Rectal smooth muscle tissue (tissue), 1 donor: Measurements from ENCODE around the gene C19orf67.
A peak's percentile ranks its signal among the peaks of the same experiment; 100 is the strongest.

Source experiments
- H3K27ac ChIP-seq: one replicate; pipeline ENCODE4 v1.7.0; 2013; ENCODE audit warnings: low read depth, low read length, inconsistent platforms
- H3K27me3 ChIP-seq: one replicate; pipeline ENCODE4 v1.7.0; 2013; ENCODE audit warnings: low read length; ENCODE audit not compliant: control insufficient read depth, insufficient read depth
- H3K36me3 ChIP-seq: one replicate; pipeline ENCODE4 v1.7.0; 2013; ENCODE audit warnings: low read length; ENCODE audit not compliant: control insufficient read depth, insufficient read depth
- H3K4me1 ChIP-seq: one replicate; pipeline ENCODE4 v1.7.0; 2013; ENCODE audit warnings: low read length; ENCODE audit not compliant: control insufficient read depth, insufficient read depth
- H3K4me3 ChIP-seq: one replicate; pipeline ENCODE4 v1.7.0; 2013; ENCODE audit warnings: low read length
- H3K9ac ChIP-seq: one replicate; pipeline ENCODE4 v1.7.0; 2013; ENCODE audit warnings: low read length

C19orf67 gene

DNA sequence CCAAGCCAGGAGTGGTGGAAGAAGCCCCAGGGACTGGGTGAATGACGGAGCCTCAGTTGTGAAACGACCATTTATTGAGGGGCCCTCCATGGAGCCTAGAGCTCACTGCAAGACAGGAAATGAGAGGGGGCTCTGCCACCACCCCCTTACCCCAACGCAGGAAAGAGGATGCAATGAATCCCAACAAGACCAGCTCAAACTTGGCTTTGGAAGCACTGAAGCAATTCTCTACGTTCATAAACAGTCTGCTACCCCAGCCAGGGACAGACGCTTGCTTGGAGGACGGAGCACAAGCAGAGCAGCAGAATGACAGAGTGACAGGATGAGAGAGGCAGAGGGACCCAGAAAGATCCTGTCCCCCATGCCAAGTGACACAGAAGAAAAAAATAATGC, 30.9 kb upstream of the C19orf67 start:
- H3K27me3 ChIP-seq = no peaks in the 10 kb centered on the region
- peak overlapping the region; percentile 28 for H3K27ac ChIP-seq
- peak overlapping the region; percentile 13 for H3K9ac ChIP-seq
- peaks cover 33% of the 10 kb centered on the region for H3K4me1 ChIP-seq
- peak overlapping the region; percentile 74 for H3K4me3 ChIP-seq
- H3K36me3 ChIP-seq = no peaks in the 10 kb centered on the region

DNA sequence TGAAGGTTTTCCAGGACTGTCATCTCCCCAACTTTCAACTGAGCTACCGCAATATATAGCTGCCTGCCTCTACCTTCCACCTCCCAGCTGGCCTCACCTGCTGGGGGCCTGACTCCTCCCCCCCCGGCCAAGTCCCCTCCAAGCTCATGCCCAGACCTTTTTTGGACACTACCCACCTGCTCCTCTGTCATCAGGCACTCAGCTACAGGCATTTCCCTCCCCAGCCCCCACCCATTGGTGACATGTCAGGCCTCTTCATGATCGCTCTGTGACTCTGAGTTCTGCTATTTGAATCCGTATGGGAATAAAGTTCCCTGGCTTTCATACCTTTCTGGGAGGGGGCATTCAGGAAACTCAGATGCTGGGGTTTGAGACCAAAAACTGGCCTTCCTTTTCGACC, 30.2 kb upstream of the C19orf67 start:
- Histone ChIP-seq H3K4me3 (no peak overlapping the region), H3K4me1 (peaks cover 33% of the 10 kb centered on the region), H3K9ac (no peak overlapping the region), H3K27me3 (no peaks in the 10 kb centered on the region), H3K27ac (no peak overlapping the region), H3K36me3 (no peaks in the 10 kb centered on the region)

DNA sequence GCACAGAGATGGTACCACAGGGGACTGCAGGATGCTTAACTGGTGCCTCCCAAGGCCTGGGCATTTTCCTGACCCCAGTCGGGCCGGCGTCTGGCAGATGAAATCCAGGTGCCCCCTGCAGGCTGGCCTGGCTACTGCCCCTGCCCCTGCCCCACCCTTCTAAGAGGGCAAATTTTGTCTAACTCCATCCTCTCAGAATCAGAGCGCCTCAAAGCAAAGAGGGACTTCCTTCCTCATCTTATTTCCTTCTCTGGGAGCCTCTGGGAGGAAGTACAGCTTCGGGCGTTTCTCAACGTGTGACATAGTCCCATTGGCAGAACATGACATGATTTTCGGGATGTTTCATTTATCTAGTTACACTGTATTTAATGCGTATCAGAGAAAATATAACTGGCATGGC, 29.3 kb upstream of the C19orf67 start:
- no peaks in the 10 kb centered on the region for H3K27me3 ChIP-seq
- no peak overlapping the region for H3K9ac ChIP-seq
- H3K4me3 ChIP-seq = no peak overlapping the region
- no peaks in the 10 kb centered on the region for H3K36me3 ChIP-seq
- no peak overlapping the region for H3K27ac ChIP-seq
- H3K4me1 ChIP-seq = peaks cover 33% of the 10 kb centered on the region

DNA sequence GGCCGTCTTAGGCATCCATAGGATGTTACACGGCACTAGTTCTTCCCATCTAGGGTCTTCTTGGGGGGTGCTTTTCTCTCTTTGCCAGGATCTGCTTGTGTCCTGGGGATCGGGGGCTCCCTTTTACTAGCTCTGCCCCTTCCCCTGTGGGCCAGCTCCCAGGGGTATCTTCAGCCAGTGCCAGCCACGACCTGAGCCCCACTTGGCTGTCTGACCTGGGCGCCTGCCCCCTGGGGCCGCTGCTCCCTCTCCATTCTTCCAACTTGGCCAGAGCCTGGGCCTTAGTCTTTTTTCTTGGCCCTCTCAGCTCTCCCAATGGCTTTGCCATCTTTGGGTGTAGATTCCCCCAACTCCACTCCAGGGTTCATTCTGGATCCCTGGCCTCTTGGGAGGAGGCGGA, 28.9 kb upstream of the C19orf67 start:
- Histone ChIP-seq H3K4me1 (peaks cover 33% of the 10 kb centered on the region), H3K4me3 (no peak overlapping the region), H3K27ac (no peak overlapping the region)

DNA sequence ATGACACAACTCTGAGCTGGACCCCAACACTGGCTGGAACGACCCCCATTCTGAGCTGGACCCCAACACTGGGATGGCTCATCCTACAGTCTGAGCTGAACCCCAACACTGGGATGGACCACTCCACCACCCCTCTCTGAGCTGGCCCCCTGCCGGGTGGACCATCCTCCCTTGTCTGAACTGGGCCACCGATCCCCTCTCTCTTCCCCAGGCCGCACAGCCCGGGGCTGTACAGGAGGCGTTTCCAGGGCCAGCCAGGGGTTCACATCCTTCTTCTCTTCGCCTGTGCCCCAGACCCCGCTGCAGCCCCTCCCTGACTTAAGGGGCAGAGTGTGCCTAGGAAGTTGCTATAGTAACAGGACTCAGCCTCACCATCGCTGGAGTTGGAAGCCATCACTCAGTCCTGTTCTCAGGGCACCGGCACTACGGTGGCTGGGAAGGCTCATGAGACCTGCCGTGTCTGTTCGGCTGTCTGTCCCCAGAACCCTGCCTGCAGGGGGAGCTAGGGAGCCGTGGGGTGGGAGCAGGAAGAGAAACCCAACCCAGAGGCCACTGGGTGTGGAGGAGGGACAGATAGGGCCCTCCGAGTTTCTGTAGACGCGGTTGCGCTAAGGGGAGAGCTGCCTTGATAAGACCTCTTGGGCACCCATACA, 28.3 kb upstream of the C19orf67 start:
- Histone ChIP-seq H3K4me1 (peaks cover 29% of the 10 kb centered on the region), H3K27me3 (no peaks in the 10 kb centered on the region), H3K9ac (no peak overlapping the region), H3K4me3 (no peak overlapping the region), H3K27ac (peak overlapping the region; percentile 68), H3K36me3 (no peaks in the 10 kb centered on the region)

More for the DNA sequence above, 28.9 kb upstream of the C19orf67 start:
- no peaks in the 10 kb centered on the region for H3K36me3 ChIP-seq
- no peak overlapping the region for H3K9ac ChIP-seq
- H3K27me3 ChIP-seq = no peaks in the 10 kb centered on the region

DNA sequence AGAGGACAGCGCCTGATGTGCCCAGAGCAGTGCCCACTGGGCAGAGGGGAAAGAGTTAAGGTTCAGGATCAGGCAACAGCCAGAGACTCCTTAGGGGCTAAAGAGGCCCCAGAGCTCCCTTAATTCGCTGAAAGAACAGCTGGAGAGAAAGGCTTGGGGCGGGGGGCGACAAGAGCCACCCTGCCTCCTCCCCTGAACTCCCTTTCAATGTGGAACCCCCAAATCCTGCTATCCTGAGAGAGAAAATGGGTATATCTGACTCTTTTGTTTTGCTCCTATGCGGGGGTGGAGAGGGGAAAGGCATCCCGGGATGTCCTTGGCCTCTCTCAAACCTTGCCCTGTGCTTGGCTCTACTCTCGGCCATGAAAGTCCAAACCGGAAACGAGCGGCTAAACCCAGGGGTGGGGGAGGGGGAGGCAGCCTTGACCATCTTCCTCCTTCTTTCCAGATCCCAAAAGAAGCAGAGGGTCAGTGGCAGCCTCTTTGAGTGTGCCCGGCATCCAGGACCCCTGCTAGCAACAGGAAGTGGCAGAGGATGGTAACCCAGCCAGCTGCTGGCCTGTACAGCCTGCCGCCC, 27.3 kb upstream of the C19orf67 start:
- H3K27me3 ChIP-seq = no peaks in the 10 kb centered on the region
- H3K36me3 ChIP-seq = no peaks in the 10 kb centered on the region
- H3K4me1 ChIP-seq = peaks cover 24% of the 10 kb centered on the region
- peak overlapping the region; percentile 68 for H3K27ac ChIP-seq
- H3K4me3 ChIP-seq = peak overlapping the region; percentile 29
- H3K9ac ChIP-seq = no peak overlapping the region

DNA sequence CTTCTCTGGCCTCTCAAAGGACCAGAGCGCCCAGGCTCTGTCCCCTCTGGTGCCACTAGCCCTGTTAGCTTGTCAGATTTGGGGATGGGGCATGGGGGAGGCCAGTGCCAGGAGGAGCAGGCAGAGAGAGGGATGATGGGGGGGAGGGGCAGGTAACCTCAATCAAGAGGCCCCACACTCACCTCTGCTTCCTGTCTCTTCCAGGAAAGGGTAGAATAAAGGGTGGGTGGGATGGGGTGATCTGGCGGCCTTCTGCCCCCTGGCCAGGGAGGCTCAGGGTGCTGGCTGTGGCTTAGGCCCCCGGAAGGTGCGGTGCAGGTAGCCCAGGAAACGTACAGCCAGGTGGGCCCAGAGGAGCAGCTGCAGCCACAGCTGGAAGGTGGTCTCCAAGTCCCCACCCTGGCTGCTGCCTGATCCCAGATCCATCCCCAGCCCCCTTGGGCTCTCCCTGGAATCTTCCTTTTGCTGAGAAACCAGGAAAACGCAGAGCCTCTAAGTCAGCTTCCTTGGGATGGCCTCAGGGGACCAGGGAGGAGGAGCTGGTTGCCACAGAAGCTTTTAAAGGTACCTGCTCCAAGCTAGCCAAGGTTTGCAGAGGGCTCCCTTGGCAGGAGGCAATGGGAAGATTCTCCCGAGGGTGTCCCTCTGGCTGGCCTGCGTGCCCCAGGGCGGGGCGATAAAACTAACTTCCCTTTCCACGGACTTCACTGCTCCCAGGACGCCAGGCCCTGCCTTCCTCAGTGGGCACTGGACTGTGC, 26.6 kb upstream of the C19orf67 start:
- Histone ChIP-seq H3K4me1 (peaks cover 30% of the 10 kb centered on the region), H3K4me3 (peak overlapping the region; percentile 29), H3K9ac (no peak overlapping the region), H3K27me3 (no peaks in the 10 kb centered on the region), H3K27ac (peak overlapping the region; percentile 68), H3K36me3 (no peaks in the 10 kb centered on the region)

DNA sequence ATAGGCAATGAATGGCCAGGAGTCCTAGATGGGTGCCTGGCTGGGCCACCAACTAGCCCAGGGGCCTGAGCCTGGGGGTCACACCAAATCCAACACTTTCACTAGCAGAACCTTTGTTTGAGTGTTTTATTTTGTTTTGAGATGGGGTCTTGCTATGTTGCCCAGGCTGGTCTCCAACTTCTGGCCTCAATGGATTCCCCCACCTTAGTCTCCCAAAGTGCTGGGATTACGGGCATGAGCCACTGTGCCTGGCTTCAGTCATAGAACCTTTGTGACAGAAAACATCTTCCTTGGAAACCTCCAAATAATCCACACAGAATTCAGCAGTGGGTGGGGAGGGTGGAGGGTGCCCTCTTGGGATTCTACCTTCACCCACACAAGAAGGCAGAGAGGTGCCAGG, 25.9 kb upstream of the C19orf67 start:
- H3K27ac ChIP-seq = no peak overlapping the region

DNA sequence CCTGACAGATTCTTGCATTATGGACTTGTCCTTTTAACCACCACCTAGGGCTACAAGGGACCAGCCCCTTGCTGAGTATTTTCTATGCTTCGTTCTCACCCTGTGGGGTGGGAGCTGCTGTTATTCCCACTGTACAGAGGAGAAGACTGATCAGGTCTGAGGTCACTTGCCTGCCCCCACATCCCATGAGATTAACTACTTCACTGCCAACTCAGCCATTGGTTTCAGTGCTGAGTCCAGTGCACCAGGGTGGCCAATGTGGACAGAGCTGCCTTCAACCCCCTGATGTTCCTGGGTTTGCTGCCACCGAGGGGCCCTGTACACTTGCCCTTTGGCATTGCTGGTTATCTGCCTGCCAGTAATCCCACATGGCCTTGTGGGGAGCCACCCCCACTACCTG, 25.1 kb upstream of the C19orf67 start:
- peaks cover 7% of the 10 kb centered on the region for H3K36me3 ChIP-seq
- H3K27ac ChIP-seq = no peak overlapping the region
- H3K27me3 ChIP-seq = no peaks in the 10 kb centered on the region
- H3K4me1 ChIP-seq = peaks cover 22% of the 10 kb centered on the region
- H3K9ac ChIP-seq = no peak overlapping the region
- H3K4me3 ChIP-seq = no peak overlapping the region

More for the DNA sequence above, 25.9 kb upstream of the C19orf67 start:
- Histone ChIP-seq H3K9ac (no peak overlapping the region), H3K4me1 (peaks cover 29% of the 10 kb centered on the region), H3K4me3 (no peak overlapping the region), H3K27me3 (no peaks in the 10 kb centered on the region), H3K36me3 (peaks cover 2% of the 10 kb centered on the region)

DNA sequence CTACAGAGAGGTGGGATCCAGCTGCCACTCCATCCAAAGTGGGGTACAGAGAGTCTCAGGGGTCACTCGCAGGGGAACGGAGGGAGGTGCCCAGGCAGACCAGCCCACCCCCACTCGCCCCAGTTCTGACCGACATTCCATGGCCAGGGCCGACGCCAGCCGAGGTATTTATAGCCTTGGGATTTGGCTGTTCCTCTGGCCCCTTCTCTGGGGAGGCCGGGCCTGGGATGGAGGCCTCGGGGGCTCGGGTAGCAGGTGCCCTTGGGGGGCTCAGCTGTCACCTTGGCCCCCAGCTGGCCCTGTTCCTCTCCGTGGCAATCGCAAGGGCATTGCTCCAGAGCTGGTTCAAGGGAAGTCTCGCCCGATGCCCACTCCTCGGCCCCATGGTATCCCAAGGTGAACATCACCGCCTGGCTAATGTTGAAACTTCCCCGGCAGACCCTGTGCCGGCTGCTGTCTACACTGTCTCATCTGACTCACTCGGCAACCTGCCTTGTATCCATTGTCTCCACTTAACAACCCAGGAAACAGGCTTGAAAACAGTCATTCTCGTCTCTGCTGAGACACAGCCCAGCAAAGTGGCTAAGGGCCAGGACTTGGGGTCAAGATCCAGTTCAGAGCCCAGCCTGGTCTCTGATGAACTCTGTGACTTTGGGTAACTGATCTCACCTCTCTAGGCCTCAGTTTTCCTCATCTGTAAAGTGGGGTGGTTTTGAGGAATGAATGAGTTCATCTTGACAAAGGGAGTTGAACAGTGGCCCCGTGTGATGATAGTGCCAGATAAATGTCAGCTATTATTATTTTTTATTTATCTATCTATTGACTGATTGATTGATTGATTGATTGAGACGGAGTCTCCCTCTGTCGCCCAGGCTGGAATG, 22.2 kb upstream of the C19orf67 start:
- peaks cover 10% of the 10 kb centered on the region for H3K36me3 ChIP-seq
- peak overlapping the region; percentile 75 for H3K27ac ChIP-seq
- H3K4me1 ChIP-seq = peaks cover 12% of the 10 kb centered on the region
- no peaks in the 10 kb centered on the region for H3K27me3 ChIP-seq
- H3K4me3 ChIP-seq = no peak overlapping the region
- no peak overlapping the region for H3K9ac ChIP-seq

DNA sequence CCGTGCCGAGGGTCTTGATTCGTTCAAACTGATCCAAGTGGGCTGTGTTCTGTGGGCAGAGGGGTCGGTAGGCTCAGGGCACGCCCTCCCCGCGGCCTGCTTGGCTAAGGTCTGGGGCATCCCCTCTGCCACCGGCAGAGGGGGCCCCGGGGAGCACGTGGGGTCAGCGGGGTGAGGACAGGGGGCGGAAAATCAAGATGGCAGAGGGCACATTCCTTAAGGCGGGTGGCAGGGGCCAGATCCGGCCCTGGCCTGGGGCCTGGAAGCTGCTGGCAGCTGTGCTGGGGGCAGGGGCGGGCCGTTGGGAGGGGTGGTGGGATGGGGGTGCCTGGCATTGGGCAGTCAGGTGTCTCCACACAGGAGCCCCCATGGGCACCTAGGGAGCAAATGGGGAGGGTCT, 21.3 kb upstream of the C19orf67 start:
- peaks cover 10% of the 10 kb centered on the region for H3K36me3 ChIP-seq
- no peaks in the 10 kb centered on the region for H3K27me3 ChIP-seq
- H3K27ac ChIP-seq = peak overlapping the region; percentile 7
- no peak overlapping the region for H3K9ac ChIP-seq
- peaks cover 8% of the 10 kb centered on the region for H3K4me1 ChIP-seq
- no peak overlapping the region for H3K4me3 ChIP-seq

DNA sequence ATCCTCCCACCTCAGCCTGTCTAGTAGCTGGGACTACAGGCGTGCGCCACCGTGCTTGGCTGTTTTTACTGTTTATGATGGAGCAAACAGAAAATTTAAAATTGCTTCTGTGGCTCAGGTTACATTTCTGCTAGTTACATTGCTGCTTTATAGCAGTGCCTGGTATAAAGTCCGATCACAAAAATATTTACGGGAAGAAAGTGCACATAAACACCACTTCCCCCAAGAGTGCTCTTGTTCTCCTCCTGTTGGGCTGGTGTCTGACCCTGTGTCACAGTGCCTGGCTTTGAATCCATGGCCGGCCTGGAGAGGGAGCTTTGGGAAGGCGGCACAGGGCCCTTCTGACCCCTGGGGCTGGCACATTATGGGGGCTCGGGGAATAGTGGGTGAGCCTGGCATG, 20.1 kb upstream of the C19orf67 start:
- H3K4me1 ChIP-seq = peaks cover 8% of the 10 kb centered on the region

More for the DNA sequence above, 20.1 kb upstream of the C19orf67 start:
- Histone ChIP-seq H3K9ac (no peak overlapping the region), H3K27me3 (no peaks in the 10 kb centered on the region), H3K27ac (no peak overlapping the region), H3K36me3 (peaks cover 11% of the 10 kb centered on the region), H3K4me3 (no peak overlapping the region)
